K562 (cell line): ENCODE results near the gene RPL7A. TPM values are rescaled to one million over a fixed set of nuclear protein-coding genes. Genes with fewer than 3 reads are reported as not detected.

Experiments
- EP400 ChIP-seq: fragments of 450-650 bp; IDR thresholded peaks from 2 replicates; pipeline ENCODE4 v1.6.1; 2017; ENCODE audit warnings: antibody characterized with exemption, mild to moderate bottlenecking, moderate library complexity
- NFIC ChIP-seq: fragments of 450-650 bp; IDR thresholded peaks from 2 replicates; pipeline ENCODE4 v1.6.1; 2017; ENCODE audit warnings: mild to moderate bottlenecking, inconsistent platforms
- POLR2A ChIP-seq: fragments of 450-650 bp; conservative IDR thresholded peaks from 2 replicates; pipeline ENCODE4 v1.6.1; 2016
- POLR2G ChIP-seq: fragments of 200-400 bp; formaldehyde crosslinking; IDR thresholded peaks from 2 replicates; pipeline ENCODE4 v1.6.1; 2017; ENCODE audit warnings: low read depth, mild to moderate bottlenecking, antibody characterized with exemption, low read length, moderate library complexity
- POLR3G ChIP-seq: IDR thresholded peaks from 2 replicates; pipeline ENCODE4 v1.6.1; 2011; ENCODE audit not compliant: insufficient read length, insufficient replicate concordance; ENCODE audit errors: extremely low read depth
- RBFOX2 ChIP-seq: fragments of 200-400 bp; formaldehyde crosslinking; IDR thresholded peaks from 2 replicates; pipeline ENCODE4 v1.6.1; 2017; ENCODE audit warnings: low read depth, mild to moderate bottlenecking, low read length, moderate library complexity
- RBM22 ChIP-seq: fragments of 200-400 bp; formaldehyde crosslinking; IDR thresholded peaks from 2 replicates; pipeline ENCODE4 v1.6.1; 2018; ENCODE audit warnings: low read length, low read depth; ENCODE audit not compliant: poor library complexity, severe bottlenecking
- SUPT5H ChIP-seq: fragments of 450-650 bp; IDR thresholded peaks from 2 replicates; pipeline ENCODE4 v1.6.1; 2016
- TAF9B ChIP-seq: fragments of 450-650 bp; IDR thresholded peaks from 2 replicates; pipeline ENCODE4 v1.6.1; 2018; ENCODE audit warnings: mild to moderate bottlenecking; ENCODE audit not compliant: partially characterized antibody
- ZBED1 ChIP-seq: IDR thresholded peaks from 2 replicates; pipeline ENCODE4 v1.6.1; 2014
- ZNF232 ChIP-seq: sonication (generic); formaldehyde crosslinking; IDR thresholded peaks from 2 replicates; pipeline ENCODE4 v1.8.0; 2022; ENCODE audit warnings: mild to moderate bottlenecking, missing genetic modification reagents
- polyA plus RNA-seq, 8 experiments: library from polyadenylated mRNA; depleted of rRNA in 4 of 8; stranded (reverse) in 5 of 8; unstranded in 3 of 8; fragments of >200 nt; fragmentation: Nextera tagmentation in 2 of 8; fragmentation: Illumina TruSeq in 1 of 8; extraction: Ambion mirVana in 2 of 8; extraction: Trizol in 1 of 8; gene quantifications; 2 replicates each; pipeline versions ENCODE4 v1.2.1 to v1.2.3, GENCODE V29; 2011 to 2014; ENCODE audit warnings: inconsistent platforms in 1 of 8, missing spikeins in 1 of 8
- total RNA-seq, 7 experiments: library from RNA; depleted of rRNA in 6 of 7; stranded (reverse); fragments of >200 nt in 6 of 7; fragmentation: Illumina TruSeq in 2 of 7; extraction: Trizol in 2 of 7; gene quantifications; 2 replicates each; pipeline versions ENCODE4 v1.2.1 to v1.2.3, GENCODE V29; 2011 to 2021; ENCODE audit warnings: low replicate concordance in 1 of 7
- TF ChIP-seq, protein P1 (sequence below), 2 experiments: fragments of 450-650 bp; IDR thresholded peaks; 2 replicates each; pipeline ENCODE4 v1.6.1; 2016

RPL7A gene
- total and polyA plus RNA-seq, 9 of the 15 experiments (the other 6 are each of a cell fraction or from before 2014, with no cell fraction given), result 1,935 to 3,760 (median 2,652) TPM

- no peak for TF ChIP-seq ZNF232 (CRISPR knock-in tag)
- peak; percentile 47 for TF ChIP-seq SUPT5H
- no peak for TF ChIP-seq POLR3G
- TF ChIP-seq TAF9B, result no peak
- no peak for TF ChIP-seq ZBED1
- TF ChIP-seq POLR2G, result peak; percentile 72
- TF ChIP-seq, protein P1, sequence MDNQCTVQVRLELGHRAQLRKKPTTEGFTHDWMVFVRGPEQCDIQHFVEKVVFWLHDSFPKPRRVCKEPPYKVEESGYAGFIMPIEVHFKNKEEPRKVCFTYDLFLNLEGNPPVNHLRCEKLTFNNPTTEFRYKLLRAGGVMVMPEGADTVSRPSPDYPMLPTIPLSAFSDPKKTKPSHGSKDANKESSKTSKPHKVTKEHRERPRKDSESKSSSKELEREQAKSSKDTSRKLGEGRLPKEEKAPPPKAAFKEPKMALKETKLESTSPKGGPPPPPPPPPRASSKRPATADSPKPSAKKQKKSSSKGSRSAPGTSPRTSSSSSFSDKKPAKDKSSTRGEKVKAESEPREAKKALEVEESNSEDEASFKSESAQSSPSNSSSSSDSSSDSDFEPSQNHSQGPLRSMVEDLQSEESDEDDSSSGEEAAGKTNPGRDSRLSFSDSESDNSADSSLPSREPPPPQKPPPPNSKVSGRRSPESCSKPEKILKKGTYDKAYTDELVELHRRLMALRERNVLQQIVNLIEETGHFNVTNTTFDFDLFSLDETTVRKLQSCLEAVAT (IDR thresholded peaks at IDR 0.05), result peak in 1 of 2 experiments; percentile 59; a peak in 1 of 4 replicates
- peak; percentile 91 for TF ChIP-seq NFIC
- TF ChIP-seq EP400, result no peak
- peak; percentile 15; the same call in 1 of the 2 replicates for TF ChIP-seq POLR2A
- TF ChIP-seq RBM22, result peak; percentile 88
- peak; percentile 63 for TF ChIP-seq RBFOX2
These were observed 14.5 kb downstream of the RPL7A start (continued) for GRCh38 chr9:133362359-133363044.
